ENCODE data around the gene TGFBR1.

DNA sequence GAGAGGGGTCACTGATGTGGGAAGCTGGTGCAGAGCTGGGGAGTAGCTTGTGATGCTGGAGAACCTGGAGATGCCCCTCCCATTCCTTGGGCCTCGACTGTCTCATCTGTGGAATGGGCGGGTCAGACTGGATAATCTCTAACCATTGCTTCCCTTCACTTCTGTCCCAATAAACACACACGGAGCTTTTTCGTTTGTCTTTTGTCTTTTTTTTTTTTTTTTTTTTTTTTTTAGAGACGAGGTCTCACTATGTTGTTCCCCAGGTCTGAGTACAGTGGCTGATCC lies 80.4 kb downstream of the TGFBR1 start:
- TF ChIP-seq, protein P1, sequence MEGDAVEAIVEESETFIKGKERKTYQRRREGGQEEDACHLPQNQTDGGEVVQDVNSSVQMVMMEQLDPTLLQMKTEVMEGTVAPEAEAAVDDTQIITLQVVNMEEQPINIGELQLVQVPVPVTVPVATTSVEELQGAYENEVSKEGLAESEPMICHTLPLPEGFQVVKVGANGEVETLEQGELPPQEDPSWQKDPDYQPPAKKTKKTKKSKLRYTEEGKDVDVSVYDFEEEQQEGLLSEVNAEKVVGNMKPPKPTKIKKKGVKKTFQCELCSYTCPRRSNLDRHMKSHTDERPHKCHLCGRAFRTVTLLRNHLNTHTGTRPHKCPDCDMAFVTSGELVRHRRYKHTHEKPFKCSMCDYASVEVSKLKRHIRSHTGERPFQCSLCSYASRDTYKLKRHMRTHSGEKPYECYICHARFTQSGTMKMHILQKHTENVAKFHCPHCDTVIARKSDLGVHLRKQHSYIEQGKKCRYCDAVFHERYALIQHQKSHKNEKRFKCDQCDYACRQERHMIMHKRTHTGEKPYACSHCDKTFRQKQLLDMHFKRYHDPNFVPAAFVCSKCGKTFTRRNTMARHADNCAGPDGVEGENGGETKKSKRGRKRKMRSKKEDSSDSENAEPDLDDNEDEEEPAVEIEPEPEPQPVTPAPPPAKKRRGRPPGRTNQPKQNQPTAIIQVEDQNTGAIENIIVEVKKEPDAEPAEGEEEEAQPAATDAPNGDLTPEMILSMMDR (IDR thresholded peaks at IDR 0.05), result no peak
- TF ChIP-seq POLR2AphosphoS5 (IDR thresholded peaks at IDR 0.05; ENCODE audit: insufficient read depth in 1 of 2, low read depth in 1 of 2), result no peak

All from vagina (tissue), 2 donors.